Breast epithelium (tissue), 3 donors: Measurements from ENCODE around the gene ATP1A4.

Experiments
- POLR2A ChIP-seq: fragments of 450-650 bp; IDR thresholded peaks from one replicate; pipeline ENCODE4 v1.6.1; 2016; ENCODE audit warnings: antibody characterized with exemption, mild to moderate bottlenecking, moderate library complexity
- TF ChIP-seq, protein P1 (sequence below), 3 donors: fragments of 450-650 bp; IDR thresholded peaks; one replicate each; pipeline ENCODE4 v1.5.1; 2016 to 2017; ENCODE audit warnings: antibody characterized with exemption in 3 of 3, mild to moderate bottlenecking in 3 of 3, moderate library complexity in 3 of 3

DNA sequence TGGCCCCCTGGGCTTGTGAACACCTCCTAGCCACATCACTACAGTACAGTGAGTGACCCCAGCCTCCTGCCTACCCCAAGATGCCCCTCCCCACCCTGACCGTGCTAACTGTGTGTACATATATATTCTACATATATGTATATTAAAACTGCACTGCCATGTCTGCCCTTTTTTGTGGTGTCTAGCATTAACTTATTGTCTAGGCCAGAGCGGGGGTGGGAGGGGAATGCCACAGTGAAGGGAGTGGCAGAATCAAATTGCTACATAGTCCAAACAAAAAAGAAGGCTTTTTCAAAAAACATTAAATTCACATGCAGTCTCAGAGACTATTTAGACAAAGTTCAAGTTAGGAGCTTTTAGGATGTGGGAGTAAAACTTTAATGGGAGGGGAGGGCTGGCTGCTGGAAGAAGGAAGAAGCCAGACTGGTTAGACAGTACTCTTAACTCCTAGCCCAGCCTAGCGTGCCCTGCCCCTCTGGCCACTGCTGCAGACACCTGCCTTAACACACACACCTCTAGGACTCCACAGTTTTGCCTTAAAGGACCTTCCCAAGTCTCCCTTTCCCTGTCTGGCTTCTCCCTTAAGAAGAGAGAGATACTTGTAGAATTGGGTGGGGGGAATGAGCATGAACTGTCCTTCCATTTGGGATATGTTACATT, 63.2 kb downstream of the ATP1A4 start:
- TF ChIP-seq, protein P1, sequence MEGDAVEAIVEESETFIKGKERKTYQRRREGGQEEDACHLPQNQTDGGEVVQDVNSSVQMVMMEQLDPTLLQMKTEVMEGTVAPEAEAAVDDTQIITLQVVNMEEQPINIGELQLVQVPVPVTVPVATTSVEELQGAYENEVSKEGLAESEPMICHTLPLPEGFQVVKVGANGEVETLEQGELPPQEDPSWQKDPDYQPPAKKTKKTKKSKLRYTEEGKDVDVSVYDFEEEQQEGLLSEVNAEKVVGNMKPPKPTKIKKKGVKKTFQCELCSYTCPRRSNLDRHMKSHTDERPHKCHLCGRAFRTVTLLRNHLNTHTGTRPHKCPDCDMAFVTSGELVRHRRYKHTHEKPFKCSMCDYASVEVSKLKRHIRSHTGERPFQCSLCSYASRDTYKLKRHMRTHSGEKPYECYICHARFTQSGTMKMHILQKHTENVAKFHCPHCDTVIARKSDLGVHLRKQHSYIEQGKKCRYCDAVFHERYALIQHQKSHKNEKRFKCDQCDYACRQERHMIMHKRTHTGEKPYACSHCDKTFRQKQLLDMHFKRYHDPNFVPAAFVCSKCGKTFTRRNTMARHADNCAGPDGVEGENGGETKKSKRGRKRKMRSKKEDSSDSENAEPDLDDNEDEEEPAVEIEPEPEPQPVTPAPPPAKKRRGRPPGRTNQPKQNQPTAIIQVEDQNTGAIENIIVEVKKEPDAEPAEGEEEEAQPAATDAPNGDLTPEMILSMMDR (IDR thresholded peaks at IDR 0.05) = no peak
- TF ChIP-seq POLR2A = no peak
